Glutamatergic neuron (in vitro differentiated cells): ENCODE measurements around the gene RASL10A. TPM values are rescaled to one million over a fixed set of nuclear protein-coding genes. Genes with fewer than 3 reads are reported as not detected.

ENCODE experiments used
- DNase-seq: peaks from one replicate; pipeline ENCODE4 v3.0.0; 2022
- H3K27ac Mint-ChIP-seq: one replicate; pipeline ENCODE4 v1.8.0; 2020; ENCODE audit warnings: mild to moderate bottlenecking, mixed read lengths, inconsistent platforms; ENCODE audit not compliant: unreplicated experiment
- H3K27me3 Mint-ChIP-seq: one replicate; pipeline ENCODE4 v1.8.0; 2020; ENCODE audit warnings: mild to moderate bottlenecking, moderate library complexity, mixed read lengths, inconsistent platforms; ENCODE audit not compliant: unreplicated experiment
- H3K36me3 Mint-ChIP-seq: one replicate; pipeline ENCODE4 v1.8.0; 2020; ENCODE audit warnings: mild to moderate bottlenecking, mixed read lengths, inconsistent platforms; ENCODE audit not compliant: unreplicated experiment
- H3K4me1 Mint-ChIP-seq: one replicate; pipeline ENCODE4 v1.8.0; 2020; ENCODE audit warnings: mild to moderate bottlenecking, low read depth, mixed read lengths, inconsistent platforms; ENCODE audit not compliant: unreplicated experiment
- H3K4me3 Mint-ChIP-seq: one replicate; pipeline ENCODE4 v1.8.0; 2020; ENCODE audit warnings: mild to moderate bottlenecking, mixed read lengths, inconsistent platforms; ENCODE audit not compliant: unreplicated experiment
- H3K9me3 Mint-ChIP-seq: one replicate; pipeline ENCODE4 v1.8.0; 2020; ENCODE audit warnings: mild to moderate bottlenecking, moderate library complexity, mixed read lengths, inconsistent platforms; ENCODE audit not compliant: unreplicated experiment
- CTCF ChIP-seq: fragments of 200-600 bp; sonication (generic); IDR thresholded peaks from one replicate; pipeline ENCODE4 v1.5.0; 2021; ENCODE audit not compliant: partially characterized antibody, unreplicated experiment
- total RNA-seq: library from RNA; stranded (reverse); fragmentation: NEBNext Ultra II Directional; extraction: Animal tissue kit (Norgen Biotek cat#: 25700); gene quantifications from one replicate; pipeline ENCODE4 v1.2.1, GENCODE V29; 2021; ENCODE audit not compliant: unreplicated experiment

The RASL10A gene
- total RNA-seq, 1 donor from 2014 or later = 1.3 TPM

GRCh38 chr22:29331213-29331612, 15.7 kb upstream of the RASL10A start:
- no peak for TF ChIP-seq CTCF
- Mint-ChIP-seq H3K36me3 (no peaks in the 10 kb centered on the region), H3K27me3 (peaks cover 2% of the 10 kb centered on the region), H3K4me1 (peaks cover 14% of the 10 kb centered on the region), H3K9me3 (peaks cover 4% of the 10 kb centered on the region), H3K27ac (no peak overlapping the region), H3K4me3 (no peak overlapping the region)
- no peak for DNase-seq

GRCh38 chr22:29330753-29331152, 15.3 kb upstream of the RASL10A start:
- peak; percentile 60 for DNase-seq
- Mint-ChIP-seq H3K36me3 (no peaks in the 10 kb centered on the region), H3K27me3 (peaks cover 2% of the 10 kb centered on the region), H3K4me1 (peaks cover 14% of the 10 kb centered on the region), H3K9me3 (peaks cover 5% of the 10 kb centered on the region), H3K4me3 (no peak overlapping the region), H3K27ac (peak overlapping the region; percentile 59)
- TF ChIP-seq CTCF = no peak

GRCh38 chr22:29330291-29330690, 14.8 kb upstream of the RASL10A start:
- H3K27me3 Mint-ChIP-seq = peaks cover 2% of the 10 kb centered on the region
- H3K4me3 Mint-ChIP-seq = no peak overlapping the region
- no peak overlapping the region for H3K27ac Mint-ChIP-seq

GRCh38 chr22:29329581-29329980, 14.1 kb upstream of the RASL10A start:
- H3K4me1 Mint-ChIP-seq = peaks cover 14% of the 10 kb centered on the region

More at GRCh38 chr22:29330291-29330690, 14.8 kb upstream of the RASL10A start:
- no peak for DNase-seq
- H3K36me3 Mint-ChIP-seq = no peaks in the 10 kb centered on the region
- H3K9me3 Mint-ChIP-seq = peaks cover 5% of the 10 kb centered on the region
- peaks cover 14% of the 10 kb centered on the region for H3K4me1 Mint-ChIP-seq
- TF ChIP-seq CTCF = no peak

More at GRCh38 chr22:29329581-29329980, 14.1 kb upstream of the RASL10A start:
- no peak for DNase-seq
- H3K27me3 Mint-ChIP-seq = peaks cover 2% of the 10 kb centered on the region
- H3K36me3 Mint-ChIP-seq = no peaks in the 10 kb centered on the region
- TF ChIP-seq CTCF = no peak
- peaks cover 5% of the 10 kb centered on the region for H3K9me3 Mint-ChIP-seq
- peak overlapping the region; percentile 75 for H3K27ac Mint-ChIP-seq
- H3K4me3 Mint-ChIP-seq = no peak overlapping the region
